RWPE2 (cell line): Measurements from ENCODE around the gene FOXK2.

ENCODE experiments used
- ATAC-seq: fragments of 200-7000 bp; cut with Tn5 transposase; 3 replicates; pipeline ENCODE4 v1.9.1; 2021; ENCODE audit warnings: low read depth
- DNase-seq: peaks from one replicate; pipeline ENCODE4 v3.0.0-alpha.2; 2020; ENCODE audit warnings: low spot score
- H3K27ac ChIP-seq: fragments of 450-650 bp; 2 replicates; pipeline ENCODE4 v1.5.1; 2017; ENCODE audit warnings: mild to moderate bottlenecking; ENCODE audit not compliant: poor library complexity, severe bottlenecking
- H3K27me3 ChIP-seq: fragments of 250-450 bp; sonication (Bioruptor Pico); 2 replicates; pipeline ENCODE4 v1.5.1; 2021; ENCODE audit warnings: mild to moderate bottlenecking, moderate library complexity; ENCODE audit not compliant: insufficient read depth, poor library complexity, severe bottlenecking
- H3K36me3 ChIP-seq: fragments of 250-450 bp; sonication (Bioruptor Pico); 2 replicates; pipeline ENCODE4 v1.5.1; 2020; ENCODE audit warnings: low read depth, mild to moderate bottlenecking, moderate library complexity
- H3K4me1 ChIP-seq: fragments of 250-450 bp; sonication (Bioruptor Pico); 2 replicates; pipeline ENCODE4 v1.5.1; 2021; ENCODE audit warnings: mild to moderate bottlenecking, moderate library complexity; ENCODE audit not compliant: insufficient read depth, poor library complexity, severe bottlenecking
- H3K4me3 ChIP-seq: fragments of 250-450 bp; sonication (Bioruptor Pico); 2 replicates; pipeline ENCODE4 v1.5.1; 2021; ENCODE audit warnings: mild to moderate bottlenecking, moderate library complexity; ENCODE audit not compliant: severe bottlenecking
- H3K9me3 ChIP-seq: fragments of 250-450 bp; sonication (Bioruptor Pico); 2 replicates; pipeline ENCODE4 v1.5.1; 2021; ENCODE audit warnings: mild to moderate bottlenecking, moderate library complexity; ENCODE audit not compliant: severe bottlenecking
- TF ChIP-seq, protein P1 (sequence below): fragments of 450-650 bp; IDR thresholded peaks from one replicate; pipeline ENCODE4 v1.5.1; 2017; ENCODE audit warnings: mild to moderate bottlenecking, moderate library complexity; ENCODE audit not compliant: poor library complexity, severe bottlenecking

FOXK2 gene

GRCh38 chr17:82518826-82519810 is at the start of gene FOXK2:
Gene FOXK2 (plus strand): TSS chr17:82519732. CDS start chr17:82519889, 157 bp downstream.
- TF ChIP-seq, protein P1, sequence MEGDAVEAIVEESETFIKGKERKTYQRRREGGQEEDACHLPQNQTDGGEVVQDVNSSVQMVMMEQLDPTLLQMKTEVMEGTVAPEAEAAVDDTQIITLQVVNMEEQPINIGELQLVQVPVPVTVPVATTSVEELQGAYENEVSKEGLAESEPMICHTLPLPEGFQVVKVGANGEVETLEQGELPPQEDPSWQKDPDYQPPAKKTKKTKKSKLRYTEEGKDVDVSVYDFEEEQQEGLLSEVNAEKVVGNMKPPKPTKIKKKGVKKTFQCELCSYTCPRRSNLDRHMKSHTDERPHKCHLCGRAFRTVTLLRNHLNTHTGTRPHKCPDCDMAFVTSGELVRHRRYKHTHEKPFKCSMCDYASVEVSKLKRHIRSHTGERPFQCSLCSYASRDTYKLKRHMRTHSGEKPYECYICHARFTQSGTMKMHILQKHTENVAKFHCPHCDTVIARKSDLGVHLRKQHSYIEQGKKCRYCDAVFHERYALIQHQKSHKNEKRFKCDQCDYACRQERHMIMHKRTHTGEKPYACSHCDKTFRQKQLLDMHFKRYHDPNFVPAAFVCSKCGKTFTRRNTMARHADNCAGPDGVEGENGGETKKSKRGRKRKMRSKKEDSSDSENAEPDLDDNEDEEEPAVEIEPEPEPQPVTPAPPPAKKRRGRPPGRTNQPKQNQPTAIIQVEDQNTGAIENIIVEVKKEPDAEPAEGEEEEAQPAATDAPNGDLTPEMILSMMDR, result no peak
- Histone ChIP-seq H3K4me1 (peaks cover 19% of the 10 kb centered on the region), H3K27ac (peak within 1 kb of the TSS; percentile 71), H3K36me3 (peaks cover 27% of the 10 kb centered on the region), H3K27me3 (no peaks in the 10 kb centered on the region), H3K9me3 (no peaks in the 10 kb centered on the region), H3K4me3 (peak within 1 kb of the TSS; percentile 91)
- ATAC-seq, result peak; percentile 96
- peak; percentile 94 for DNase-seq

DNA sequence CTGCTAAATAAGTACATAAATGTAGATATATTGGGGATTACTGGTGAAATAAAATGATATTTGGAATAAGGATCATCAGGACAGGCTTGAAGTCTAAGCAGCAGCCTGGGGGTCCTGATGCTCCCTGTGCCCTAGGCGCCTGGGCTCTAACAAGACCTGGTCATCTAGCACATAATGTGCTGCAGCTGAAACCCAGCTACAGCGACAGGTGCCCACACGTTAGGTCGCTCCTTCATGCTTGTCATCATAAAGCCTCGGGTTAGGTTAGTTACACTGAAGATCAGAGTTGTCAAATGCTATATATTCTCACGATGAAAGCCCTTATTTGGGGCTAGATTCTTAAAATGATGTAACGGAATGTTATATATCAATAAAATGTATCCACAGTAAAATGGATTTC is 49.5 kb upstream of the FOXK2 start:
- TF ChIP-seq, protein P1, result no peak
- Histone ChIP-seq H3K36me3 (peaks cover 42% of the 10 kb centered on the region), H3K4me3 (no peak overlapping the region), H3K9me3 (no peaks in the 10 kb centered on the region), H3K4me1 (no peaks in the 10 kb centered on the region), H3K27ac (no peak overlapping the region), H3K27me3 (no peaks in the 10 kb centered on the region)
- DNase-seq, result no peak
- ATAC-seq, result no peak

DNA sequence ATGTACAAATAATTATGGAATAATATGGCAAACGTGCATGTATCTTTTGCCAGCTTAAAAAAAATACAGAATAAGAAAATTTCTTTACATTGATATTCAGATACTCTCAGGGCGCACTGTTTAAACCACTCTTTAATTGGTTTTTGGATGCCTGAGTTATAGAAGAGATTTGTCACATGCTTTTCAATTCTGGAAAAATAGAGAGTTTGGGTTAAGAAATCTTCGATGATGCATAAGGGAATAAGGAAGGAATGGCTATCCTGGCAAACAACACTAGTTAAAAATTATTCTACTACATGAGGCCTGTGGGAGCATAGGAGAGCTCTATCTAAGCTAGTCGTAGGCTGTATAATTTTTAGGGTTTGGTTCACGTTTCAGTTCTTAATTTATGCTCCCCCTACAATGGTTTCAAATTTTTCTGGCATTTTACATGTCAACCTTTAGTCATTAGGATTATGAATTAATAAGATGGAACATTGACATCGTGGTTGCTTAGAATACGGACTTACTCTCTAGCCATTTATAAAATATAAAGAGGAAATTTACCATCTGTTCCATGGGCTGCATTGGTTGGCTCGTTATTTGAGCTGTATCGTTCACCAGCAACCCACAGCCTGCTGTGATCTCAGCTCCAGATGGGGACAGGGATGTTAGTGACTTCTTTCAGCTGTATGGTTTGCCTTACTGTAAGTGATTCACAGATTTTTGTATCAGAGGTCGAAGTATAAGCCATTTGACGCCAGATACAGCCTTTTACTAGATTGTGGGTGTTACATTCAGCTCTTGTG is 45.1 kb upstream of the FOXK2 start:
- H3K36me3 ChIP-seq, result peaks cover 36% of the 10 kb centered on the region
- H3K27ac ChIP-seq, result no peak overlapping the region
- no peak for DNase-seq
- no peaks in the 10 kb centered on the region for H3K4me1 ChIP-seq
- TF ChIP-seq, protein P1, result no peak
- no peaks in the 10 kb centered on the region for H3K9me3 ChIP-seq
- H3K4me3 ChIP-seq, result no peak overlapping the region
- H3K27me3 ChIP-seq, result no peaks in the 10 kb centered on the region
- no peak for ATAC-seq

GRCh38 chr17:82475458-82475857 is 44.1 kb upstream of the FOXK2 start:
- Histone ChIP-seq H3K27ac (no peak overlapping the region), H3K36me3 (peaks cover 37% of the 10 kb centered on the region), H3K4me1 (no peaks in the 10 kb centered on the region), H3K4me3 (no peak overlapping the region), H3K27me3 (no peaks in the 10 kb centered on the region), H3K9me3 (no peaks in the 10 kb centered on the region)
- TF ChIP-seq, protein P1, result no peak
- ATAC-seq (no peak), DNase-seq (no peak)
